Neural crest cell (in vitro differentiated cells): ENCODE data around the gene NUP50. TPM values are rescaled to one million over a fixed set of nuclear protein-coding genes. Genes with fewer than 3 reads are reported as not detected.

ENCODE experiments used
- DNase-seq: peaks from one replicate; pipeline ENCODE4 v3.0.0; 2021; ENCODE audit warnings: low read depth, mixed read lengths, low spot score
- H3K27ac Mint-ChIP-seq: one replicate; pipeline ENCODE4 v1.8.0; 2021; ENCODE audit warnings: mild to moderate bottlenecking, mixed read lengths; ENCODE audit not compliant: unreplicated experiment
- H3K27me3 Mint-ChIP-seq: 2 replicates; pipeline ENCODE4 v1.8.0; 2021; ENCODE audit warnings: low read depth, mild to moderate bottlenecking, mixed read lengths
- H3K36me3 Mint-ChIP-seq: 2 replicates; pipeline ENCODE4 v1.8.0; 2021; ENCODE audit warnings: low read depth, mild to moderate bottlenecking, mixed read lengths
- H3K4me1 Mint-ChIP-seq: 2 replicates; pipeline ENCODE4 v1.8.0; 2021; ENCODE audit warnings: mixed read lengths
- H3K4me3 Mint-ChIP-seq: one replicate; pipeline ENCODE4 v1.8.0; 2021; ENCODE audit warnings: mild to moderate bottlenecking, mixed read lengths
- H3K9me3 Mint-ChIP-seq: 2 replicates; pipeline ENCODE4 v1.8.0; 2021; ENCODE audit warnings: mixed read lengths
- total RNA-seq: library from RNA; stranded (reverse); gene quantifications from 2 replicates; pipeline ENCODE4 v1.2.1, GENCODE V29; 2021
- TF ChIP-seq, protein P1 (sequence below): fragments of 200-600 bp; sonication (generic); conservative IDR thresholded peaks from 2 replicates; pipeline ENCODE4 v1.5.0; 2021; ENCODE audit warnings: antibody characterized with exemption, mild to moderate bottlenecking

NUP50 gene
- total RNA-seq, 1 donor from 2014 or later: 128 TPM

DNA sequence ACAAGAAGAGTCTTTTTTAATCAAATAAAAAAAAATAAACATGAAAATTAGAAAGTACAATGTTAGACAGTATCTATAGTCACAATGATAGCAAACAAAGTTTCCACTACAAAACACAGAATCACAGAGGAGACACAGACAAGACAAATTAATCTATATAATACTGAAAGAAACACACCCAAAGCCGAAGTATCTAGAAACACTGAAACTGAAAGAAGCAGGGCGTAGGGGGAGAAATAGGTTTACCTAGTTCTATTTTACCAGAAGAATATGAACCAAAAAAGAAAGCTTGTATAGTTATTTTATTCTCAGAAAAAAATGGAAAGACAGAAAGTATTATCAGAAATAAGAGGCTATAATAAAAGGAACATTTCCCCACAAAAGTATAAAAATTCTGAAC, 27.1 kb upstream of the NUP50 start:
- peaks cover 4% of the 10 kb centered on the region for H3K9me3 Mint-ChIP-seq
- no peak overlapping the region for H3K27ac Mint-ChIP-seq
- no peaks in the 10 kb centered on the region for H3K4me1 Mint-ChIP-seq
- no peaks in the 10 kb centered on the region for H3K27me3 Mint-ChIP-seq
- no peak for DNase-seq
- TF ChIP-seq, protein P1, sequence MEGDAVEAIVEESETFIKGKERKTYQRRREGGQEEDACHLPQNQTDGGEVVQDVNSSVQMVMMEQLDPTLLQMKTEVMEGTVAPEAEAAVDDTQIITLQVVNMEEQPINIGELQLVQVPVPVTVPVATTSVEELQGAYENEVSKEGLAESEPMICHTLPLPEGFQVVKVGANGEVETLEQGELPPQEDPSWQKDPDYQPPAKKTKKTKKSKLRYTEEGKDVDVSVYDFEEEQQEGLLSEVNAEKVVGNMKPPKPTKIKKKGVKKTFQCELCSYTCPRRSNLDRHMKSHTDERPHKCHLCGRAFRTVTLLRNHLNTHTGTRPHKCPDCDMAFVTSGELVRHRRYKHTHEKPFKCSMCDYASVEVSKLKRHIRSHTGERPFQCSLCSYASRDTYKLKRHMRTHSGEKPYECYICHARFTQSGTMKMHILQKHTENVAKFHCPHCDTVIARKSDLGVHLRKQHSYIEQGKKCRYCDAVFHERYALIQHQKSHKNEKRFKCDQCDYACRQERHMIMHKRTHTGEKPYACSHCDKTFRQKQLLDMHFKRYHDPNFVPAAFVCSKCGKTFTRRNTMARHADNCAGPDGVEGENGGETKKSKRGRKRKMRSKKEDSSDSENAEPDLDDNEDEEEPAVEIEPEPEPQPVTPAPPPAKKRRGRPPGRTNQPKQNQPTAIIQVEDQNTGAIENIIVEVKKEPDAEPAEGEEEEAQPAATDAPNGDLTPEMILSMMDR: no peak
- H3K4me3 Mint-ChIP-seq: no peak overlapping the region
- peaks cover 24% of the 10 kb centered on the region for H3K36me3 Mint-ChIP-seq

DNA sequence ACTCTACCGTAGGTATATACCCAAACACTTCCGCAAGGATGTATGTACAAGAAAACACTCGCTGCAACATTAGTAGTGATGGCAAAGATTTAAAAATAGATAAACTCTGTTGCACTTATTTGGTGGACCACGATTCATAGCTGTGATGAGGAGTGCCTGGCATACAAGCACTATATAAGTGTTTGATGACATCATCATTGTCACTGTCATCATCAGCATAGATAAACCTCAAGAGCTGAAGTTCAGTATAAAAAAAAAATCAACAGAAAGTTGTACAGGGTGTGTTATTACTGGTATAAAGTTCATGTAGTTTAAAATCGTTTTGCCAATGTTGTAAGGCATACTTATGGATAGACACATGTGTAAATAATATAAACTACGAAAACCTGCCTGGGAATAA, 24.0 kb upstream of the NUP50 start:
- no peak for DNase-seq
- TF ChIP-seq, protein P1: no peak

DNA sequence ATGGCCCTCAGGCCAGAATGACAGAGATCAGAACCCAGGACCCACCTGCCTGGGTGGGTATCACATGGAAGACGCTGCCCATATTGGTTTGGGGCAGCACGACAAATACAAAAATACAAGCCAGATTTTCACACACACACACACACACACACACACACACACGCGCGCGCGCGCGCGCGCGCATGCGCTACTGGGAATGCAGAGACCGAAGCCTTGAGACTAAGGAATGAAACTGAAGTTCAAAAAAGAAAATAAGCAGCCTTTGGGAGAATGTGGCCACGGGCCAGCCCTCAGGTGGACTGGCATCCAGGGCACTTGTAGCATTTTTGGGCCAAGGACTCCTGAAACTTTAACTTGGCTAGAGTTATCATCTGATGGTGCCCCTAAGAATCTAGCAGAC, 21.3 kb upstream of the NUP50 start:
- H3K27ac Mint-ChIP-seq: no peak overlapping the region
- H3K36me3 Mint-ChIP-seq: peaks cover 16% of the 10 kb centered on the region
- H3K4me3 Mint-ChIP-seq: no peak overlapping the region
- no peak for DNase-seq
- H3K4me1 Mint-ChIP-seq: no peaks in the 10 kb centered on the region
- peaks cover 11% of the 10 kb centered on the region for H3K9me3 Mint-ChIP-seq
- no peaks in the 10 kb centered on the region for H3K27me3 Mint-ChIP-seq
- TF ChIP-seq, protein P1: no peak

More for the DNA sequence above, 24.0 kb upstream of the NUP50 start:
- no peak overlapping the region for H3K27ac Mint-ChIP-seq
- peaks cover 7% of the 10 kb centered on the region for H3K9me3 Mint-ChIP-seq
- H3K36me3 Mint-ChIP-seq: peaks cover 23% of the 10 kb centered on the region
- no peaks in the 10 kb centered on the region for H3K27me3 Mint-ChIP-seq
- no peak overlapping the region for H3K4me3 Mint-ChIP-seq
- no peaks in the 10 kb centered on the region for H3K4me1 Mint-ChIP-seq

DNA sequence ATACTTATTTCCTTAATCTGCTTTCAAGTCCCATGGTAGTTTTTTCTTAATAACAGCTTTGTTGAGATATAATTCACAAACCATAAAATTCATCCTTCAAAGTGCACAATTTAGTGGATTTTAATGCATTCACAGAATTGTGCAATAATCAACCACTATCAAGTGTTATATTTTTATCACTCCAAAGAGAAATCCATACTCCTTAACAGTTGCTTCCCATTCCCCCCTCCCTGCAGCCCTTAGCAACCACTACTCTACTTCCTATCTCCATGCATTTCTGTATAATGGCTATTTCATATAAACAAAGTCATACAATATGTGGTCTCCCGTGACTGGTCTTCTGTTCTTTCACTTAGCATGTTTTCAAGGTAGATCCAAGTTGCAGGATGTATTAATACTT, 18.8 kb upstream of the NUP50 start:
- TF ChIP-seq, protein P1: no peak
- Mint-ChIP-seq H3K36me3 (peaks cover 12% of the 10 kb centered on the region), H3K9me3 (peaks cover 7% of the 10 kb centered on the region), H3K4me3 (no peak overlapping the region), H3K27me3 (no peaks in the 10 kb centered on the region), H3K27ac (no peak overlapping the region), H3K4me1 (no peaks in the 10 kb centered on the region)
- no peak for DNase-seq

DNA sequence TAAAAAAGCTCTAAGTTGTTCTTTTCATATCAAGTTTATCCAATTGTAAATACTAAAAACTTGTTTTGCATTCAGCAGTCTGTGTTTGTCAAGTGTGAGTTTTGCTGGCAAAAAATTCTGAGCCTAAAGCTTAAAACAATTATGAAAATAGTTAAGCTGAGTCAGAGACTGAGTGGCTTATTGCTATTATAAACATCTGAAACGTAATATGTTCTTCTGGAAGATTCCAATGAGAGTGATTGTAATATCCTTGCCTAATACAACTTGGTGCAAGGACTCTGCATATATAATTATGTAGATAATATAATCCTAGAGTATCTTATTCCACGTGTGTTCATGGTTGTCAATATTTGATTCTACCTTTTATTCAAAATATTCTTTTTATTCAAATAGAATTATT, 14.1 kb upstream of the NUP50 start:
- no peak for DNase-seq
- H3K27ac Mint-ChIP-seq: no peak overlapping the region
- H3K9me3 Mint-ChIP-seq: peaks cover 3% of the 10 kb centered on the region
- H3K36me3 Mint-ChIP-seq: peaks cover 4% of the 10 kb centered on the region
- H3K4me1 Mint-ChIP-seq: no peaks in the 10 kb centered on the region
- no peaks in the 10 kb centered on the region for H3K27me3 Mint-ChIP-seq
- TF ChIP-seq, protein P1: no peak
- H3K4me3 Mint-ChIP-seq: no peak overlapping the region

DNA sequence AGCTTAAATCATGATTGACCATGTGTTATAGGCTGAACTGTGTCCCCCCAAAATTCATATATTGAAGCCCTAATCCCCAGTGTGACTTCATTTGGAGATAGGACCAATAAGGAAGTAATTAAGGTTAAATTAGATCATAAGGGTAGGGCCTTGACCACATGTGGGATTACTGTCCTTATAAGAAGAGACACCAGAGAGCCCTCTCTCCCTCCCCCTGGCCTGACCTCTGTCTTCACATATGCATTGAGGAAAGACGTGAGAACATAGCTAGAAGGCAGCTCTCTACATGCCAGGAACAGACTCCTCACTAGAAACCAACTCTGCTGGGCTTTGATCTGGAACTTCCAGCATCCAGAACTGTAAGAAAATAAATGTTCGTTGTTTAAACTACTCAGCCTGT, 13.6 kb upstream of the NUP50 start:
- Mint-ChIP-seq H3K4me3 (no peak overlapping the region), H3K9me3 (peaks cover 3% of the 10 kb centered on the region), H3K4me1 (no peaks in the 10 kb centered on the region), H3K27me3 (no peaks in the 10 kb centered on the region), H3K36me3 (peaks cover 4% of the 10 kb centered on the region), H3K27ac (no peak overlapping the region)
- TF ChIP-seq, protein P1: no peak
- no peak for DNase-seq
